ENCODE results near the gene MMP2.

Gene MMP2

DNA sequence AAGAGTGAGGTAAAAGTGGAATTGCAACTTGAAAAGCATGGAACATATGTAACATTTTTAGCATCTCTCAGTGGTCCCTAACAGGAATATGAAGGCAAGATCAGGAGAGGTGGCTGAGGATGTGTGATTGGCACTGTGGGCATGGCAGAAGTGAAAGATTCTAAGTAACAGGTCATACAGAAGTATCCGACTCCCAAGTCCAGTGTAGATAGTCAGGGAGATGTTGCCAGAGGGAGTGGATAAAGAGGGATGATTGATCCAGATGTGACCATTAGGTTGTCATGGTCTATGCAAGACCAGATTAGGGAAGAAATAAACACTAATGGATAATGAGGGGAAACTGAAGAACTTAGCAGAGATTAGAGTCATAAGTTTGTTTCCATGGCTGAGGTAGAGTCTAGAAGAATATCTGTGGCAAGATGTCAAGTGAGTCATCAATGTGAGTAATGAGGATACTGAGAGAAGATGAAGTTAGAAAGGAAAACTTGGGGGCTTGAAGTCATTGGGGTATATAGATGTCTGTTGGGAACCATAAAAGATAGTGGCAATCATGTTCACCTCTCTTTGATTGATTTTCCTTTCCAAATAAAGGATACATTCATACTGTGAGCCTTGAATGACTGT is 63.6 kb downstream of the MMP2 start:
- DNase-seq (ENCODE audit: low read depth, low spot score): no peak
- ChIA-PET POLR2A (no interaction called here), CTCF (interaction anchor here (0.8 to 12.6 kb wide), 6 partner anchors 21 to 161 kb away, joined by 3 to 145 read pairs (median 8); partner anchors contain the start of gene MMP2)
- TF ChIP-seq, protein P1, sequence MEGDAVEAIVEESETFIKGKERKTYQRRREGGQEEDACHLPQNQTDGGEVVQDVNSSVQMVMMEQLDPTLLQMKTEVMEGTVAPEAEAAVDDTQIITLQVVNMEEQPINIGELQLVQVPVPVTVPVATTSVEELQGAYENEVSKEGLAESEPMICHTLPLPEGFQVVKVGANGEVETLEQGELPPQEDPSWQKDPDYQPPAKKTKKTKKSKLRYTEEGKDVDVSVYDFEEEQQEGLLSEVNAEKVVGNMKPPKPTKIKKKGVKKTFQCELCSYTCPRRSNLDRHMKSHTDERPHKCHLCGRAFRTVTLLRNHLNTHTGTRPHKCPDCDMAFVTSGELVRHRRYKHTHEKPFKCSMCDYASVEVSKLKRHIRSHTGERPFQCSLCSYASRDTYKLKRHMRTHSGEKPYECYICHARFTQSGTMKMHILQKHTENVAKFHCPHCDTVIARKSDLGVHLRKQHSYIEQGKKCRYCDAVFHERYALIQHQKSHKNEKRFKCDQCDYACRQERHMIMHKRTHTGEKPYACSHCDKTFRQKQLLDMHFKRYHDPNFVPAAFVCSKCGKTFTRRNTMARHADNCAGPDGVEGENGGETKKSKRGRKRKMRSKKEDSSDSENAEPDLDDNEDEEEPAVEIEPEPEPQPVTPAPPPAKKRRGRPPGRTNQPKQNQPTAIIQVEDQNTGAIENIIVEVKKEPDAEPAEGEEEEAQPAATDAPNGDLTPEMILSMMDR (IDR thresholded peaks at IDR 0.05; ENCODE audit: insufficient read depth, low read length, missing control alignments): no peak
- H3K4me3 ChIP-seq (ENCODE audit: low read depth, low read length): no peak overlapping the region

DNA sequence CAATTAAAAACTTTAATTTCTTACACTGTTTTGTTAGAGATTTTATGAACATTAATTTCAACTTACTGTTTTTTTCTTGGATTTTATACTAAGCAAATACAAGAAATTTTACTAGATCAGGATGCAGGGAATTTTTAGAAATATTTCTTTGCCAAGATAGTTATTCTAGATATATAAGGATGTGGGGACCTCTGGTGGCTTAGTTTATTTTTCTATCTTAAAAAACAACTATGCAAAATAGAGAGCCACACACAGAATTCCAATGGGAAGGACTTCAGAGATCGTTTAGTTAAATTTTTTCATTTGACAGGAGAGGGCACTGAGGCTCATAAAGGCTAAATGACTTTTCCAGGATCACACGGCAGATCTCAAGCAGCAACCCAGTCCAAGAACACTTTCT is 64.5 kb downstream of the MMP2 start:
- ChIA-PET CTCF (interaction anchor here (0.9 to 7.5 kb wide), 11 partner anchors 15 to 160 kb away, joined by 3 to 232 read pairs (median 6); no protein-coding TSS in a partner anchor), POLR2A (no interaction called here)
- DNase-seq (ENCODE audit: low read depth, low spot score): no peak
- TF ChIP-seq, protein P1 (IDR thresholded peaks at IDR 0.05; ENCODE audit: insufficient read depth, low read length, missing control alignments): no peak
- H3K4me3 ChIP-seq (ENCODE audit: low read depth, low read length): no peak overlapping the region

DNA sequence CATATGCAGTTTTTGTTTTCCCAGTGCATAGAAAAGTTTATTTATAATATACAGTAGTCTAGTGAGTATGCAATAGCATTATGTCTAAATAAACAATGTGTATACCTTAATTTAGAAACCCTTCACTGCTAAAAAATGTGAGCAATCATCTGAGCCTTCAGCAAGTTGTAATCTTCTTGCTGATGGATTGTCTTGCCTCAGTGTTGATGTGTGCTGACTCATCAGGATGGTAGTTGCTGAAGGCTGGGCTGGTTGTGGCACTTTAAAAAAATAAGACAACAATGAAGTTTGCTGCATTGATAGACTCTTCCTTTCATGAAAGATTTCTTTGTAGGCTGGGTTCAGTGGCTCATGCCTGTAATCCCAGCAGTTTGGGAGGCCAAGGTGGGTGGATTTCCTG is 73.6 kb downstream of the MMP2 start:
- TF ChIP-seq, protein P1 (IDR thresholded peaks at IDR 0.05; ENCODE audit: insufficient read depth, low read length, missing control alignments): no peak
- POLR2A ChIA-PET: interaction anchor here (0.6 kb wide), 1 partner anchor 13 kb away, joined by 3 read pairs; no protein-coding TSS in a partner anchor
- peak; percentile 78 for DNase-seq (ENCODE audit: low read depth, low spot score)
- CTCF ChIA-PET: interaction anchor here (1.6 kb wide), 1 partner anchor 87 kb away, joined by 6 read pairs; no protein-coding TSS in a partner anchor
- no peak overlapping the region for H3K4me3 ChIP-seq (ENCODE audit: low read depth, low read length)

DNA sequence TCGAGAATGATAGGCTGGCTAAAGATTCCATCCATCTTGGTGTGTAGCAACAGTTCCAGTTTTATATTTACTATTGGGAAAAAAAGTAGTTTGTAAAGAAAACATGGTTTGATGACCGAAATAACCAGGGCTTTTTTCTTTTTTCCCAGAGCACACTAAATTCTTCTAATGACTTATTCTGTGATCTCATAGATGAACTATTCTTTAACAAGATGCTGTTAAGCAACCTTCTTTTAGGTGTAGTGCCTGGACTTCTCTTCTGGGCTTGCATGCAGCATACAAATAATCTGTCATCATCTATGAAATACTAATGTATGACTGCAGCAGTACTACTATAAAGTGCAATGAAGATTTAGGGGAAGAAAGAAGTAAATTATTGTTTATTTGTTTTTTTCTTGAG is 76.4 kb downstream of the MMP2 start:
- CTCF ChIA-PET: interaction anchor here (1.5 kb wide), 1 partner anchor 90 kb away, joined by 4 read pairs; no protein-coding TSS in a partner anchor
- no peak for DNase-seq (ENCODE audit: low read depth, low spot score)
- POLR2A ChIA-PET: no interaction called here
- no peak overlapping the region for H3K4me3 ChIP-seq (ENCODE audit: low read depth, low read length)
- TF ChIP-seq, protein P1 (IDR thresholded peaks at IDR 0.05; ENCODE audit: insufficient read depth, low read length, missing control alignments): no peak
